Astrocyte of the cerebellum (primary cell): ENCODE data around the gene ZNF19.

Experiments used
- DNase-seq: peaks from one replicate; pipeline ENCODE4 v3.0.0-alpha.2; 2011; ENCODE audit warnings: low read depth
- H3K4me3 ChIP-seq: 2 replicates; pipeline ENCODE4 v1.5.1; 2011; ENCODE audit warnings: mild to moderate bottlenecking, low read depth, low read length, moderate library complexity
- CTCF ChIP-seq: IDR thresholded peaks from 2 replicates; pipeline ENCODE4 v1.5.1; 2012; ENCODE audit warnings: low read length, low read depth, moderate library complexity, mild to moderate bottlenecking; ENCODE audit errors: missing control alignments
- in situ Hi-C: cut with HindIII; loops from 2 replicates; pipeline ENCODE4 v1.10.0; 2017; ENCODE audit warnings: low sequenced_read_pairs

ZNF19 gene

GRCh38 chr16:71479420-71479819 is 9.7 kb downstream of the ZNF19 start:
- peak; percentile 62 for TF ChIP-seq CTCF
- in situ Hi-C loops, result no loop called here
- no peak for DNase-seq
- no peak overlapping the region for H3K4me3 ChIP-seq

GRCh38 chr16:71476457-71477124 is 12.5 kb downstream of the ZNF19 start:
- in situ Hi-C loops, result no loop called here

GRCh38 chr16:71474864-71475263 is 14.3 kb downstream of the ZNF19 start:
- in situ Hi-C loops, result no loop called here
- no peak overlapping the region for H3K4me3 ChIP-seq
- peak; percentile 46 for DNase-seq
- no peak for TF ChIP-seq CTCF

More at GRCh38 chr16:71476457-71477124, 12.5 kb downstream of the ZNF19 start:
- no peak for TF ChIP-seq CTCF
- no peak overlapping the region for H3K4me3 ChIP-seq
- DNase-seq, result no peak

- TF ChIP-seq CTCF, result no peak
- in situ Hi-C loops, result no loop called here
Observed at GRCh38 chr16:71473891-71474290, 15.2 kb downstream of the ZNF19 start.

GRCh38 chr16:71472931-71473330 is 16.2 kb downstream of the ZNF19 start:
- in situ Hi-C loops, result no loop called here
- no peak for DNase-seq
- H3K4me3 ChIP-seq, result no peak overlapping the region
- no peak for TF ChIP-seq CTCF

More at GRCh38 chr16:71473891-71474290, 15.2 kb downstream of the ZNF19 start:
- DNase-seq, result no peak
- no peak overlapping the region for H3K4me3 ChIP-seq

- no peak for TF ChIP-seq CTCF
- no peak for DNase-seq
- in situ Hi-C loops, result no loop called here
- H3K4me3 ChIP-seq, result no peak overlapping the region
Observed at GRCh38 chr16:71472051-71472450, 17.1 kb downstream of the ZNF19 start.
